IgD-negative memory B cell (primary cell): ENCODE measurements around the gene NUDC. TPM values are rescaled to one million over a fixed set of nuclear protein-coding genes. Genes with fewer than 3 reads are reported as not detected.
A peak's percentile ranks its signal among the peaks of the same experiment; 100 is the strongest.
"Not testable (repeated sequence)": the region's sequence is repeated elsewhere in the genome, so short reads cannot be mapped to it uniquely, and the experiment has no call there.

Experiments used
- H3K27ac Mint-ChIP-seq, 3 donors: one replicate each; pipeline ENCODE4 v1.8.0; 2020 to 2022; ENCODE audit warnings: mild to moderate bottlenecking in 3 of 3, mixed read lengths in 3 of 3, moderate library complexity in 1 of 3
- H3K27me3 Mint-ChIP-seq: one replicate; pipeline ENCODE4 v1.8.0; 2021; ENCODE audit warnings: mixed read lengths
- H3K36me3 Mint-ChIP-seq: one replicate; pipeline ENCODE4 v1.8.0; 2020; ENCODE audit warnings: mild to moderate bottlenecking, mixed read lengths
- H3K4me1 Mint-ChIP-seq, 3 donors: one replicate each; pipeline ENCODE4 v1.8.0; 2020 to 2022; ENCODE audit warnings: mixed read lengths in 3 of 3, mild to moderate bottlenecking in 1 of 3
- H3K4me3 Mint-ChIP-seq, 4 donors: one replicate each; pipeline ENCODE4 v1.8.0; 2020 to 2022; ENCODE audit warnings: mild to moderate bottlenecking in 4 of 4, mixed read lengths in 4 of 4, moderate library complexity in 3 of 4
- H3K9me3 Mint-ChIP-seq, 3 donors: one replicate each; pipeline ENCODE4 v1.8.0; 2020 to 2021; ENCODE audit warnings: mixed read lengths in 3 of 3, mild to moderate bottlenecking in 1 of 3
- polyA plus RNA-seq: library from polyadenylated mRNA; unstranded; fragments of 300-500 nt; fragmentation: Illumina TruSeq; gene quantifications from one replicate; pipeline ENCODE4 v1.2.3, GENCODE V29; 2021

The NUDC gene
- 121 TPM for polyA plus RNA-seq

- Mint-ChIP-seq H3K36me3 (no peaks in the 10 kb centered on the region), H3K27ac (peak within 1 kb of the TSS; percentile 85 to 97 (median 92)), H3K4me3 (peak within 1 kb of the TSS; percentile 89 to 99 (median 98)), H3K27me3 (no peaks in the 10 kb centered on the region), H3K4me1 (peaks cover 17 to 22% (median 20%) of the 10 kb centered on the region in 3 donors), H3K9me3 (no peaks in the 10 kb centered on the region)
Measured at GRCh38 chr1:26921540-26922430, at the start of gene NUDC. NUDC (plus strand) TSS chr1:26921743; CDS start chr1:26921849, 106 bp downstream.

GRCh38 chr1:26873097-26873496, 48.4 kb upstream of the NUDC start:
- H3K27ac Mint-ChIP-seq, H3K4me1 Mint-ChIP-seq, H3K4me3 Mint-ChIP-seq, H3K36me3 Mint-ChIP-seq, H3K9me3 Mint-ChIP-seq, H3K27me3 Mint-ChIP-seq: not testable (repeated sequence)

DNA sequence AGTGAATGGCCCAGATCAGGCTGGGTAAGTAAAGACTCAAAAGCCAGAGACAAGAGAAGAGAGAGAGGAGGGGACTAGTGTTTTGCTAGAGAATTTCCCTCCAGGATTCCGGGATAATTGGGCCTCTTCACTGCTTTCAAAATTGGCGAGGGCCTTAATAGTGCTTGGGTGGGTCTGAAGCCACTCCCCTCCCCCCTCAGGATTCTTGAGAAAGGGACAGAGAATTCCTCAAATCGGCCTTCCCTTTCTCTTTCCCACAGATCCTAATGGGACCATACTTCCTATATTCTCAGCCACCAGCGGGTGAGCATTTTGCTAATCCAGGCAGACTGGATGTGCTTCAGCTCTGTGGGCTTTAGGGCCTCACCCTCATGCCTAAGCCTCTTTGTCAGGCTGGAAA, 46.6 kb upstream of the NUDC start:
- Mint-ChIP-seq H3K36me3 (peaks cover 5% of the 10 kb centered on the region), H3K4me1 (peaks cover 2 to 5% (median 4%) of the 10 kb centered on the region in 3 donors), H3K4me3 (no peak overlapping the region), H3K9me3 (no peaks in the 10 kb centered on the region), H3K27me3 (no peaks in the 10 kb centered on the region), H3K27ac (peak overlapping the region in 1 of 3 donors; percentile 48)

DNA sequence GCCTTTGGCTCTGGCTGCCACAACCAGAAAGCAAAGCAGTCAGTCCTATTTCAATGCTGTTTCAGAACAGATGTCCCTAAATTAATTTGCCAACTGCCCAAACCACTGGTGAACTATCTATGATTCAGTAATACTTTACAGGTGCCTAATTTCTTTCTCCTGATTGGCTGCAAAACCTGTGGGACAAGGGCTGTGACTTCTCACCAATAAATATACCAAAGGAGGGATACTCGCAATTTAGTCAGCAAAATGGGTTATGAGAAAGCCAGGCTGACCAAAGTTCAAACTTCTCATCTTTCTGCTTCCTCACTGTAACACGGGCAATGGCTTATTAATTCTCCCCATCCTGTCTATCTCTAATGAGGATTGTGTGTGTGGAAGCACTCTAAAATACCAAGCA, 44.2 kb upstream of the NUDC start:
- H3K4me3 Mint-ChIP-seq = no peak overlapping the region
- no peaks in the 10 kb centered on the region for H3K9me3 Mint-ChIP-seq
- peaks cover 2 to 5% (median 4%) of the 10 kb centered on the region in 3 donors for H3K4me1 Mint-ChIP-seq
- H3K27me3 Mint-ChIP-seq = no peaks in the 10 kb centered on the region
- H3K27ac Mint-ChIP-seq = no peak overlapping the region
- peaks cover 5% of the 10 kb centered on the region for H3K36me3 Mint-ChIP-seq

- H3K4me1 Mint-ChIP-seq = peaks cover 4 to 5% (median 5%) of the 10 kb centered on the region in 3 donors
- H3K36me3 Mint-ChIP-seq = peaks cover 7% of the 10 kb centered on the region
- H3K27ac Mint-ChIP-seq = no peak overlapping the region
- H3K9me3 Mint-ChIP-seq = no peaks in the 10 kb centered on the region
- H3K4me3 Mint-ChIP-seq = peak overlapping the region in 1 of 4 donors; percentile 47
- no peaks in the 10 kb centered on the region for H3K27me3 Mint-ChIP-seq
Measured at GRCh38 chr1:26879793-26880192, 41.8 kb upstream of the NUDC start.

DNA sequence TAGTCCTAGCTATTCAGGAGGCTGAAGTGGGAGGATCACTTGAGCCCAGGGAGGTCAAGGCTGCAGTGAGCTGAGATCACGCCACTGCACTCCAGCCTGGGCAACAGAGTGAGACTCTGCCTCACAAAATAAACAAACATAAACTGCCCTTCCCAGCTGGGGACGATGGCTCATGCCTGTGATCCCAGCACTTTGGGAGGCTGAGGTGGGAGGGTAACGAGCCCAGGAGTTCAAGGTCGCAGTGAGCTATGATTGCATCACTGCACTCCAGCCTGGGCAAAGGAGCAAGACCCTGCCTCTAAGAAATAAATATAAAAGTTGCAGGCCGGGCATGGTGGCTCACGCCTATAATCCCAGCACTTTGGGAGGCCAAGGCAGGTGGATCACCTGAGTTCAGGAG, 39.9 kb upstream of the NUDC start:
- not testable (repeated sequence) for H3K27ac Mint-ChIP-seq, H3K4me1 Mint-ChIP-seq, H3K36me3 Mint-ChIP-seq, H3K4me3 Mint-ChIP-seq, H3K27me3 Mint-ChIP-seq, H3K9me3 Mint-ChIP-seq

- peak overlapping the region in 1 of 3 donors; percentile 97 for H3K27ac Mint-ChIP-seq
- H3K4me1 Mint-ChIP-seq = peaks cover 3 to 8% (median 8%) of the 10 kb centered on the region in 3 donors
- H3K36me3 Mint-ChIP-seq = peaks cover 4% of the 10 kb centered on the region
- no peaks in the 10 kb centered on the region for H3K27me3 Mint-ChIP-seq
- H3K4me3 Mint-ChIP-seq = no peak overlapping the region
- H3K9me3 Mint-ChIP-seq = no peaks in the 10 kb centered on the region
Measured at GRCh38 chr1:26882696-26883463, 38.7 kb upstream of the NUDC start.

DNA sequence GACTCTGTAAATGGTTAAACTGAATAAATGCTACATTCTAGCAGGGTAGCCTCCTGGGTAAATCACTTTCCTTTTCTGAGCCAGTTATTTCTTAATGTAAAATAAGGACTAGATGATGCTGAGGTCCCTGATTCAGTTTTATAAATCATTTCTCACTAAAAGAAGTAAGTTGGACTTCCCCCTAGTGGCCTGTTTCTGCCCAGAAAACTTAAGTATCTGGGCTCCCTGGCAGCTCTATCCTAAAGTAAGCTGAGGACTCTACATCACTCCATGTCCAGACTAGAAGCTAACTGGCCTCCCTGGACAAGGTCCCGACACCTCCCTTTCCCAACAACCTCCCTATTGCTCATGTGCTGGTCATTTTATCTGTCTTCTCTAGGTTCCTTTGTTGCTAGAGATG, 34.4 kb upstream of the NUDC start:
- Mint-ChIP-seq H3K27ac (peak overlapping the region in 1 of 3 donors; percentile 91), H3K36me3 (peaks cover 3% of the 10 kb centered on the region), H3K4me3 (peak overlapping the region in 2 of 4 donors; percentile 60 to 96)

GRCh38 chr1:26888231-26888630, 33.3 kb upstream of the NUDC start:
- Mint-ChIP-seq H3K9me3 (no peaks in the 10 kb centered on the region), H3K27me3 (no peaks in the 10 kb centered on the region), H3K4me1 (peaks cover 12 to 26% (median 22%) of the 10 kb centered on the region in 3 donors), H3K27ac (peak overlapping the region in 2 of 3 donors; percentile 10 to 84), H3K4me3 (peak overlapping the region; percentile 47 to 100 (median 94)), H3K36me3 (peaks cover 3% of the 10 kb centered on the region)

More for the DNA sequence above, 34.4 kb upstream of the NUDC start:
- Mint-ChIP-seq H3K9me3 (no peaks in the 10 kb centered on the region), H3K4me1 (peaks cover 12 to 26% (median 22%) of the 10 kb centered on the region in 3 donors), H3K27me3 (no peaks in the 10 kb centered on the region)

DNA sequence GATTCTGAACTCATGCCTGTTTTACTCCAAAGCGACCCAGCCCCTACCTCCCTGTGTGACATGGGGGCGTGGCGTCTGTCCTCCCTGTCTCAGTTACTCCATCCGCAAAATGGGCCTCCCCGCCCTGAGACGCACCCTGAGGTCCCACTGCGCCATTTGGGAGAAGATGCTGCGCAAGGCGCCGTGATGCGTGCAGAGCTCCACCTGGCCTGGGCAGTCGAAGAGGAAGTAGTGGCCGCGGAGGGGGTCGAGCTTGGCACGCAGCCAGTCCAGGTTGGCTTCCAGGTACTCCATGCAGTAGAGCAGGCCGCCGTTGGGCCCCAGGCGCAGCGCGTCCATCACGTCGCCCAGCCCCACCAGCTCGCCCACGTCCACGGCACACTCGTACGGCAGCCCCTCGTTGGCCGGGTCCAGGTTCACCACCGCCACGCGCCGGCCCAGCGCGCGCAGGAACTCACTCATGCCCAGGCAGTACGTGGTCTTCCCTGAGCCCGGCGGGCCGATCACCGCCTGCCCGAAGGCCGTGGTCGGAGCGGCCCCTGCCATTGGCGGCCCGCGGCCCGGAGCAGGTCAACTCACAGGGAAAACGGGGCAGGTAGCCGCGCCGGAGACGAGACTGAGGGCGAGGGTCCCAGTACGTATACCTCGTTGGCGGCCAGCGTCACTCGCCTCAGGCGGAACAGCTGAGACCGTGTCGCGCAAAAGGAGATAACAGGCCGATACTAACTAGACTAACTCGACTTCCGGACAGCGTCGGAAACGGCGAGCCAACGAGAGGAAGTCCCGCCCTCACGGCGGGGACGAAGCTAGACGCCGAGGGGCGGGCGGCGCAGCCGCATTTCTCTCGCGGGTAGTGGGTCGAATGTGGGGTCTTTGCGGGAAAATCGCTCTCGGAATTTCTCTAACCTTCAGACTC, 31.7 kb upstream of the NUDC start, which contains the start of gene GPN2:
GPN2 (minus strand) TSS at position 733 of the 916 bp plus-strand sequence; CDS start at position 546, 187 bp downstream.
- Mint-ChIP-seq H3K36me3 (peaks cover 4% of the 10 kb centered on the region), H3K9me3 (no peaks in the 10 kb centered on the region), H3K4me1 (peaks cover 12 to 24% (median 23%) of the 10 kb centered on the region in 3 donors), H3K27ac (peak within 1 kb of the TSS; percentile 84 to 96 (median 90)), H3K4me3 (peak within 1 kb of the TSS; percentile 94 to 100 (median 96)), H3K27me3 (no peaks in the 10 kb centered on the region)

GRCh38 chr1:26890467-26890796, 31.1 kb upstream of the NUDC start:
- peaks cover 4% of the 10 kb centered on the region for H3K36me3 Mint-ChIP-seq
- peak overlapping the region; percentile 94 to 100 (median 96) for H3K4me3 Mint-ChIP-seq
- H3K9me3 Mint-ChIP-seq = no peaks in the 10 kb centered on the region
- H3K27ac Mint-ChIP-seq = peak overlapping the region; percentile 84 to 96 (median 90)
- peaks cover 12 to 26% (median 24%) of the 10 kb centered on the region in 3 donors for H3K4me1 Mint-ChIP-seq
- H3K27me3 Mint-ChIP-seq = no peaks in the 10 kb centered on the region

GRCh38 chr1:26894263-26894662, 27.3 kb upstream of the NUDC start:
- Mint-ChIP-seq H3K27ac (no peak overlapping the region), H3K4me1 (peaks cover 17 to 21% (median 17%) of the 10 kb centered on the region in 3 donors), H3K36me3 (peaks cover 4% of the 10 kb centered on the region), H3K27me3 (no peaks in the 10 kb centered on the region), H3K9me3 (no peaks in the 10 kb centered on the region), H3K4me3 (peak overlapping the region in 1 of 4 donors; percentile 25)

DNA sequence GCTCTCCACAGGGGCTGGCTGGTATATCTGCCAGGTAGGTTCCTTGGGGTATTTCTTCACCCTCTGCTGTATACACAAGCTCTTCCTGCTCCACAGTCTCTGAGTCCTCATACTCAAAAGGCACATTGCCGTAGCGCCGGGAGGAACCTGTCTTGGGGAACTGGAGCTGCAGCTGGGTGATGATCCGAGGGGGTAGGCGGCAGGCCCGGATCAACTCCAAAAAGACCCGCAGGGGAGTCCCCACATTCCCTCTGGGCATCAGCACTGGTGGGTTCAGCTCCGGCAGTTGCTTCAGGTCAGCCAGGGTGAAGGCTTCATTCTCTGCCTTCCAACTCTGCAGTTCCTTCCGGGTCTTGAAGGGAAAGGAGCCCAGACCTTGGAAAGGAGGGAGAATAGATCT, 24.2 kb upstream of the NUDC start:
- Mint-ChIP-seq H3K27me3 (no peaks in the 10 kb centered on the region), H3K4me1 (peaks cover 24 to 31% (median 25%) of the 10 kb centered on the region in 3 donors), H3K27ac (peak overlapping the region in 1 of 3 donors; percentile 64), H3K9me3 (no peaks in the 10 kb centered on the region), H3K36me3 (peaks cover 4% of the 10 kb centered on the region), H3K4me3 (peak overlapping the region in 1 of 4 donors; percentile 75)
